ENCODE measurements around the gene SORBS1. TPM values are rescaled to one million over a fixed set of nuclear protein-coding genes. Genes with fewer than 3 reads are reported as not detected.
A peak's percentile ranks its signal among the peaks of the same experiment; 100 is the strongest.

SORBS1 gene
- total RNA-seq, 4 donors from 2014 or later: 28.1 to 92.5 (median 41.7) TPM

- Histone ChIP-seq H3K27me3 (no peaks in the 10 kb centered on the region), H3K27ac (no peak overlapping the region), H3K4me3 (no peak overlapping the region), H3K4me1 (peaks cover 52% of the 10 kb centered on the region), H3K36me3 (no peaks in the 10 kb centered on the region), H3K9me3 (no peaks in the 10 kb centered on the region)
- 80% methylated on average over 3 of the region's 3 CpGs for WGBS
- no peak for DNase-seq (ENCODE audit: low spot score in 2 of 2)
- TF ChIP-seq CTCF (IDR thresholded peaks at IDR 0.05) (no peak), POLR2A (IDR thresholded peaks at IDR 0.05) (no peak), EP300 (IDR thresholded peaks at IDR 0.05) (no peak), POLR2AphosphoS5 (IDR thresholded peaks at IDR 0.05) (no peak)
These were observed 276.4 kb downstream of the SORBS1 start for GRCh38 chr10:95284807-95285206.

- H3K4me1 ChIP-seq: peaks cover 47% of the 10 kb centered on the region
- DNase-seq (ENCODE audit: low spot score in 2 of 2): no peak
- H3K27me3 ChIP-seq: no peaks in the 10 kb centered on the region
- H3K36me3 ChIP-seq: no peaks in the 10 kb centered on the region
- no peak overlapping the region for H3K4me3 ChIP-seq
- H3K9me3 ChIP-seq: no peaks in the 10 kb centered on the region
- WGBS: 85% methylated on average over 3 of the region's 3 CpGs
- H3K27ac ChIP-seq: no peak overlapping the region
- TF ChIP-seq POLR2AphosphoS5 (IDR thresholded peaks at IDR 0.05) (no peak), POLR2A (IDR thresholded peaks at IDR 0.05) (no peak), CTCF (IDR thresholded peaks at IDR 0.05) (no peak), EP300 (IDR thresholded peaks at IDR 0.05) (no peak)
These were observed 279.1 kb downstream of the SORBS1 start for GRCh38 chr10:95282107-95282506.

- Histone ChIP-seq H3K4me3 (no peak overlapping the region), H3K27ac (no peak overlapping the region), H3K27me3 (no peaks in the 10 kb centered on the region), H3K9me3 (no peaks in the 10 kb centered on the region), H3K36me3 (no peaks in the 10 kb centered on the region), H3K4me1 (peaks cover 47% of the 10 kb centered on the region)
- 68% methylated on average over 2 of the region's 2 CpGs for WGBS
- TF ChIP-seq POLR2A (IDR thresholded peaks at IDR 0.05): no peak
- no peak for TF ChIP-seq POLR2AphosphoS5 (IDR thresholded peaks at IDR 0.05)
- no peak for TF ChIP-seq EP300 (IDR thresholded peaks at IDR 0.05)
- no peak for TF ChIP-seq CTCF (IDR thresholded peaks at IDR 0.05)
- no peak for DNase-seq (ENCODE audit: low spot score in 2 of 2)
These were observed 280.0 kb downstream of the SORBS1 start for GRCh38 chr10:95281206-95281605.

- Histone ChIP-seq H3K27me3 (no peaks in the 10 kb centered on the region), H3K4me1 (peaks cover 53% of the 10 kb centered on the region), H3K36me3 (no peaks in the 10 kb centered on the region), H3K9me3 (no peaks in the 10 kb centered on the region), H3K27ac (no peak overlapping the region), H3K4me3 (no peak overlapping the region)
- DNase-seq (ENCODE audit: low spot score in 2 of 2): no peak
- TF ChIP-seq EP300 (IDR thresholded peaks at IDR 0.05): no peak
- no peak for TF ChIP-seq POLR2A (IDR thresholded peaks at IDR 0.05)
- TF ChIP-seq POLR2AphosphoS5 (IDR thresholded peaks at IDR 0.05): no peak
- TF ChIP-seq CTCF (IDR thresholded peaks at IDR 0.05): no peak
- 65% methylated on average over 2 of the region's 2 CpGs for WGBS
These were observed 280.5 kb downstream of the SORBS1 start for GRCh38 chr10:95280637-95281036.

GRCh38 chr10:95279042-95279820 is 281.9 kb downstream of the SORBS1 start:
- TF ChIP-seq EP300 (IDR thresholded peaks at IDR 0.05): no peak
- TF ChIP-seq POLR2A (IDR thresholded peaks at IDR 0.05): no peak
- no peaks in the 10 kb centered on the region for H3K9me3 ChIP-seq
- DNase-seq (ENCODE audit: low spot score in 2 of 2): no peak
- H3K27me3 ChIP-seq: no peaks in the 10 kb centered on the region
- H3K4me3 ChIP-seq: no peak overlapping the region
- WGBS: 52% methylated on average over 4 of the region's 4 CpGs
- peak overlapping the region; percentile 65 for H3K27ac ChIP-seq
- H3K36me3 ChIP-seq: no peaks in the 10 kb centered on the region
- peaks cover 58% of the 10 kb centered on the region for H3K4me1 ChIP-seq

All from suprapubic skin (tissue), 4 donors.